A549 (cell line): ENCODE results near the gene NELFB. TPM values are rescaled to one million over a fixed set of nuclear protein-coding genes. Genes with fewer than 3 reads are reported as not detected.

ENCODE experiments used
- ATAC-seq, 2 experiments: fragments of 200-7000 bp in 1 of 2; fragments of >200 bp in 1 of 2; cut with Nextera tagmentation in 1 of 2; cut with Tn5 transposase in 1 of 2; 3 replicates each; pipeline versions ENCODE4 v1.8.0 to v1.9.1; 2018 to 2020; ENCODE audit warnings: mild to moderate bottlenecking in 1 of 2, moderate library complexity in 1 of 2
- CTCF ChIA-PET: fragments of 300-600 bp; sonication (Branson Sonifier 250); formaldehyde crosslinking; extraction: SDS; loops from one replicate; lab custom pipeline; 2021; ENCODE audit warnings: antibody characterized with exemption, inconsistent platforms; lab: Yijun Ruan, JAX
- POLR2A ChIA-PET: fragments of 350-600 bp; formaldehyde crosslinking; extraction: SDS; loops from one replicate; lab custom pipeline; 2021; ENCODE audit warnings: antibody characterized with exemption, inconsistent platforms; lab: Yijun Ruan, JAX
- DNase-seq, 2 experiments: peaks; one replicate each; pipeline versions ENCODE4 v3.0.0 to v3.0.0-alpha.2; 2011 to 2016; ENCODE audit warnings: low read depth in 1 of 2, low spot score in 1 of 2
- FAIRE-seq: peaks from 2 replicates; lab custom pipeline; 2011; peaks lifted over from hg19 to GRCh38; lab: Jason Lieb, UNC
- H3K27ac ChIP-seq, 2 experiments: fragments of >200 bp; sonication (Bioruptor Twin); formaldehyde crosslinking; 3 replicates each; pipeline ENCODE4 v1.5.1; 2016 to 2017
- H3K4me1 ChIP-seq: fragments of >200 bp; sonication (Bioruptor Twin); formaldehyde crosslinking; 3 replicates; pipeline ENCODE4 v1.6.1; 2016
- H3K4me2 ChIP-seq: fragments of >200 bp; sonication (Bioruptor Twin); formaldehyde crosslinking; 3 replicates; pipeline ENCODE4 v1.6.1; 2016
- H3K4me3 ChIP-seq: fragments of >200 bp; sonication (Bioruptor Twin); formaldehyde crosslinking; 3 replicates; pipeline ENCODE4 v1.5.1; 2016
- H3K9me3 ChIP-seq: fragments of >200 bp; sonication (Bioruptor Twin); formaldehyde crosslinking; 3 replicates; pipeline ENCODE4 v1.6.1; 2016
- CBX8 ChIP-seq: fragments of 200-600 bp; sonication (generic); IDR thresholded peaks from 2 replicates; pipeline ENCODE4 v1.6.1; 2016
- CHD4 ChIP-seq: fragments of 200-600 bp; sonication (generic); IDR thresholded peaks from 2 replicates; pipeline ENCODE4 v1.6.1; 2016; ENCODE audit warnings: antibody characterized with exemption, mild to moderate bottlenecking, borderline replicate concordance
- FOSB ChIP-seq: fragments of 250-450 bp; sonication (Bioruptor Pico); IDR thresholded peaks from 2 replicates; pipeline ENCODE4 v1.5.0; 2020; ENCODE audit warnings: mild to moderate bottlenecking, moderate library complexity
- FOXS1 ChIP-seq: fragments of 250-450 bp; sonication (Bioruptor Pico); IDR thresholded peaks from 2 replicates; pipeline ENCODE4 v1.5.0; 2020; ENCODE audit warnings: mild to moderate bottlenecking, moderate library complexity
- HOXA7 ChIP-seq: fragments of 250-450 bp; sonication (Bioruptor Pico); IDR thresholded peaks from 2 replicates; pipeline ENCODE4 v1.5.0; 2020; ENCODE audit warnings: mild to moderate bottlenecking, moderate library complexity
- MAZ ChIP-seq: fragments of 150-350 bp; IDR thresholded peaks from 2 replicates; pipeline ENCODE4 v1.6.1; 2014; ENCODE audit warnings: antibody characterized with exemption, low read depth, low read length, borderline replicate concordance
- SMC3 ChIP-seq: fragments of >200 bp; sonication (Bioruptor Twin); formaldehyde crosslinking; IDR thresholded peaks from 3 replicates; pipeline ENCODE4 v1.6.1; 2018; ENCODE audit warnings: inconsistent platforms
- TP53 ChIP-seq: fragments of 250-450 bp; sonication (Bioruptor Pico); IDR thresholded peaks from 2 replicates; pipeline ENCODE4 v1.5.0; 2021; ENCODE audit warnings: mild to moderate bottlenecking, moderate library complexity
- WGBS: methylation state at CpG from one replicate; pipeline ENCODE4 v1.1.6; 2017; ENCODE audit errors: missing lambda C conversion rate; 5-methylcytosine and 5-hydroxymethylcytosine counted together
- polyA plus RNA-seq, 4 experiments: library from polyadenylated mRNA; depleted of rRNA in 3 of 4; stranded (reverse); fragments of >200 nt; fragmentation: RNase III in 1 of 4; extraction: RNeasy Plus Mini Kit Qiagen cat#74134 plus additional on column Dnase treatment in 1 of 4; gene quantifications; 2 replicates in 3 of 4; 3 replicates in 1 of 4; pipeline ENCODE4 v1.2.3, GENCODE V29; 2011 to 2017
- TF ChIP-seq, protein P1 (sequence below): fragments of >200 bp; sonication (Bioruptor Twin); formaldehyde crosslinking; IDR thresholded peaks from 2 replicates; pipeline ENCODE4 v1.6.1; 2016
- TF ChIP-seq, protein P2 (sequence below): fragments of >200 bp; sonication (Bioruptor Twin); formaldehyde crosslinking; IDR thresholded peaks from 3 replicates; pipeline ENCODE4 v1.5.1; 2016
- TF ChIP-seq, protein P3 (sequence below): fragments of 250-450 bp; sonication (Bioruptor Pico); IDR thresholded peaks from 2 replicates; pipeline ENCODE4 v1.5.0; 2020; ENCODE audit warnings: low read depth, mild to moderate bottlenecking, moderate library complexity
- TF ChIP-seq, protein P4 (sequence below): fragments of >200 bp; sonication (Bioruptor Twin); formaldehyde crosslinking; IDR thresholded peaks from 3 replicates; pipeline ENCODE4 v1.6.1; 2016
- TF ChIP-seq, protein P5 (sequence below): IDR thresholded peaks from 2 replicates; pipeline ENCODE4 v1.6.1; 2012; ENCODE audit warnings: low read depth, borderline replicate concordance

The NELFB gene
- polyA plus RNA-seq, 2 of the 4 experiments (the other 2 are of a cell fraction) = 31.8 to 45.3 TPM

DNA sequence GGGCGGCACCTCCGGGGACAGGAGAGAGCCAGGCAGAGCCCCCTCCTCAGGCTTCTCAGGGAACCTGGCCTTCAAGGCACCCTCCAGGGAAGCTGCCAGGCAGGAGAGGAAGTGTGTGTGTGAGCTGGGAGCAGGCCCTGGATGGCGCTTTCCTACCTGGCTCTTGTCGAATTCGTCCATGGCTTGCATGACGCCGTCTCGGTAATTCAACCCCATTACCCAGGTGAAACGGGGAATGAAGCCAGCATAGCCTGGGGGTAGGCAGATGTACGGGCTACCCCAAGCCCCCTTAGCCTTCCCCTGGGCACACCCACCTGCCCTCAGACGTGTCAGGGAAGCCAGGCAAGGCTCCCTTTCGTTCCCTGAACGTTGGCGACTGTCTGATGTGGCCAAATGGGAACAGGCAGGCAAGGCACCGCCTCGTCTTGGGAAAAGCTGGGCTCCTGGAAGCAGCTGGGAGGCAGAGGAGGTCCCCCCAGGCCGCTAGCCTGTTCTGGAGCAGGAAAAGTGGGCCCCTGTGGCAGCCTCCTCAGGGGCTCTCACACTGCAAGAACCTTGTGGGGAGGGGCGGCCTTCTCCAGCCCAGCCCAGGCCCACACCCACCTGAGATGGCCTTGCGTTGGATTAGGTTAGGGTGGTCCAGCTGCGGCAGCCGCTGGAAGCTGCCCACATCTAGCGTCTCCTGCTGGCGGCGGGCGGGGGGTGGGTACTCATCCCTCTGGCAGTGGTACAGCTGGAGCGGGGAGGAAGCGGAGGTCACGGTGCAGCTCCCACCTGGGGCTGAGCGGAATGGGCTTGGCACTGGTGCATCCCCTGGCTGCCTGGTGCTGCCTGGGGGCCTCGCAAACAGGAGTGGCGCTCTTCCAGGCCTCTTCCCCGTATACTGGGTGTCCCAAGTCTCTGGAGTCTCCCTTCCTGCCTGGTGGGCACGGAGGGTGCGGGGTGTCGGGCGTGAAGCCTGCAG, 10.4 kb upstream of the NELFB start:
- ChIA-PET POLR2A (interaction anchor here (1.0 to 1.1 kb wide), 2 partner anchors 8 to 12 kb away, joined by 3 read pairs; no protein-coding TSS in a partner anchor), CTCF (interaction anchor here (1.3 to 13.1 kb wide), 3 partner anchors 8 to 177 kb away, joined by 3 to 236 read pairs (median 5); partner anchors contain the start of gene NELFB)
- DNase-seq = no peak
- H3K27ac ChIP-seq = no peak overlapping the region
- no peak overlapping the region for H3K4me3 ChIP-seq
- H3K9me3 ChIP-seq = no peaks in the 10 kb centered on the region
- TF ChIP-seq, protein P1, sequence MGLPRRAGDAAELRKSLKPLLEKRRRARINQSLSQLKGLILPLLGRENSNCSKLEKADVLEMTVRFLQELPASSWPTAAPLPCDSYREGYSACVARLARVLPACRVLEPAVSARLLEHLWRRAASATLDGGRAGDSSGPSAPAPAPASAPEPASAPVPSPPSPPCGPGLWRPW = no peak
- TF ChIP-seq FOSB (peak; percentile 66; the same call in 1 of the 2 replicates), CBX8 (no peak)
- 93% methylated on average over 20 of the region's 36 CpGs for WGBS
- H3K4me2 ChIP-seq = no peak overlapping the region
- FAIRE-seq = no peak
- no peak; a peak in 1 of 6 replicates for ATAC-seq
- peaks cover 19% of the 10 kb centered on the region for H3K4me1 ChIP-seq

DNA sequence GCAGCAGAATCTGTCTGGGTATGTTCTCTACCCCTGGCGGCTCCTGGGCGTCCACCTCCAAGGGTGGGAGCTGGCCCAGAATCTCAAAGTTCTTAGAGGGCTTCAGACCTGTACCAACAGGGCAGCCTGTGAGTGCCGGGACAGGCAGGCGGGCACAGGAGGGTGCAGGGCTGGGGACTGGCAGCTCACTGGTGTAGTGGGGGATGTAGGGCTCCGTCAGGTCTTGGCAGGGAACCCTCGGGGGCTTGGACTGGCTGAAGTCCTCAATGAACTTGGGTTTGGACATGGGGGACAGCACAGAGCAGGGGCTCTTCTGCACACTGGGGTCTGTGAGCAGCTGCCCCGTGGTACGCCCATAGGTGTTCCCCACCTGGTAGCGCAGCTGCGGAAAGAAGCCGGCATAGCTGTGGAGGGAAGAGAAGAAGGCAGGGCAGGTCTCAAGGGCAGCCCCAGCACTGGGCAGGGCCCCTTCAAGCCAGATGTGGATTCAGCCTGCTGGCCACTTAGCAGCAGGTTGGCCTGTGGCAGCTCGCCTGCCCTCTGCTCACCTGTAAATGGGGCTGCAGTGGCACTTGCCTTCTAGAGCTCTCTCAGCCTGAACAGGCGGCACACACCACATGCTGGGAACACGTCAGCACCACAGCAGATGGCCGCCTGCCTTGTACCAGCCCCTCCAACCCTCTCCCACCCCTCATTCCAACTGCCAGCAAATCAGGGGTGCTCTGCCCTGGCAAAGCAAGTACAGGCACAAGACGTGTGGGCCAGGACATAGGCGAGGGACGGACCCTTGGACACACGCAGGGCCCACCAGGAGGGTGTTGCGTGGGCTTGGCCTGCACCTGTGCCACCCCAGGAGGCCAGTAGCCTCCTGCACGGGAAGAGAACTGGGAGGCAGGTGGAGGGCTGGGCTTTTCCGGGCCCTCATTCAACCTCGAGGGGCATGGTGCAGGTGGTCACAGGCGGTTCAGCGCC, 9.4 kb upstream of the NELFB start:
- TF ChIP-seq, protein P2, sequence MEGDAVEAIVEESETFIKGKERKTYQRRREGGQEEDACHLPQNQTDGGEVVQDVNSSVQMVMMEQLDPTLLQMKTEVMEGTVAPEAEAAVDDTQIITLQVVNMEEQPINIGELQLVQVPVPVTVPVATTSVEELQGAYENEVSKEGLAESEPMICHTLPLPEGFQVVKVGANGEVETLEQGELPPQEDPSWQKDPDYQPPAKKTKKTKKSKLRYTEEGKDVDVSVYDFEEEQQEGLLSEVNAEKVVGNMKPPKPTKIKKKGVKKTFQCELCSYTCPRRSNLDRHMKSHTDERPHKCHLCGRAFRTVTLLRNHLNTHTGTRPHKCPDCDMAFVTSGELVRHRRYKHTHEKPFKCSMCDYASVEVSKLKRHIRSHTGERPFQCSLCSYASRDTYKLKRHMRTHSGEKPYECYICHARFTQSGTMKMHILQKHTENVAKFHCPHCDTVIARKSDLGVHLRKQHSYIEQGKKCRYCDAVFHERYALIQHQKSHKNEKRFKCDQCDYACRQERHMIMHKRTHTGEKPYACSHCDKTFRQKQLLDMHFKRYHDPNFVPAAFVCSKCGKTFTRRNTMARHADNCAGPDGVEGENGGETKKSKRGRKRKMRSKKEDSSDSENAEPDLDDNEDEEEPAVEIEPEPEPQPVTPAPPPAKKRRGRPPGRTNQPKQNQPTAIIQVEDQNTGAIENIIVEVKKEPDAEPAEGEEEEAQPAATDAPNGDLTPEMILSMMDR = no peak
- TF ChIP-seq, protein P3, sequence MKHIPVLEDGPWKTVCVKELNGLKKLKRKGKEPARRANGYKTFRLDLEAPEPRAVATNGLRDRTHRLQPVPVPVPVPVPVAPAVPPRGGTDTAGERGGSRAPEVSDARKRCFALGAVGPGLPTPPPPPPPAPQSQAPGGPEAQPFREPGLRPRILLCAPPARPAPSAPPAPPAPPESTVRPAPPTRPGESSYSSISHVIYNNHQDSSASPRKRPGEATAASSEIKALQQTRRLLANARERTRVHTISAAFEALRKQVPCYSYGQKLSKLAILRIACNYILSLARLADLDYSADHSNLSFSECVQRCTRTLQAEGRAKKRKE (CRISPR knock-in tag) = no peak
- TF ChIP-seq, protein P4, sequence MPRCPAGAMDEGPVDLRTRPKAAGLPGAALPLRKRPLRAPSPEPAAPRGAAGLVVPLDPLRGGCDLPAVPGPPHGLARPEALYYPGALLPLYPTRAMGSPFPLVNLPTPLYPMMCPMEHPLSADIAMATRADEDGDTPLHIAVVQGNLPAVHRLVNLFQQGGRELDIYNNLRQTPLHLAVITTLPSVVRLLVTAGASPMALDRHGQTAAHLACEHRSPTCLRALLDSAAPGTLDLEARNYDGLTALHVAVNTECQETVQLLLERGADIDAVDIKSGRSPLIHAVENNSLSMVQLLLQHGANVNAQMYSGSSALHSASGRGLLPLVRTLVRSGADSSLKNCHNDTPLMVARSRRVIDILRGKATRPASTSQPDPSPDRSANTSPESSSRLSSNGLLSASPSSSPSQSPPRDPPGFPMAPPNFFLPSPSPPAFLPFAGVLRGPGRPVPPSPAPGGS = no peak
- no peak for TF ChIP-seq SMC3
- no peak for TF ChIP-seq FOXS1 (CRISPR knock-in tag)
- 86% methylated on average over 23 of the region's 25 CpGs for WGBS
- Histone ChIP-seq H3K27ac (no peak overlapping the region), H3K4me2 (no peak overlapping the region), H3K4me3 (no peak overlapping the region), H3K4me1 (peaks cover 19% of the 10 kb centered on the region), H3K9me3 (no peaks in the 10 kb centered on the region)
- no peak for DNase-seq
- ATAC-seq = peak in 1 of 2 experiments; percentile 3; a peak in 3 of 6 replicates
- POLR2A ChIA-PET = interaction anchor here (1.0 kb wide), 1 partner anchor 11 kb away, joined by 3 read pairs; no protein-coding TSS in a partner anchor
- CTCF ChIA-PET = interaction anchor here (1.7 to 13.1 kb wide), 3 partner anchors 9 to 16 kb away, joined by 5 to 236 read pairs (median 13); partner anchors contain the start of gene NELFB
- no peak for FAIRE-seq

DNA sequence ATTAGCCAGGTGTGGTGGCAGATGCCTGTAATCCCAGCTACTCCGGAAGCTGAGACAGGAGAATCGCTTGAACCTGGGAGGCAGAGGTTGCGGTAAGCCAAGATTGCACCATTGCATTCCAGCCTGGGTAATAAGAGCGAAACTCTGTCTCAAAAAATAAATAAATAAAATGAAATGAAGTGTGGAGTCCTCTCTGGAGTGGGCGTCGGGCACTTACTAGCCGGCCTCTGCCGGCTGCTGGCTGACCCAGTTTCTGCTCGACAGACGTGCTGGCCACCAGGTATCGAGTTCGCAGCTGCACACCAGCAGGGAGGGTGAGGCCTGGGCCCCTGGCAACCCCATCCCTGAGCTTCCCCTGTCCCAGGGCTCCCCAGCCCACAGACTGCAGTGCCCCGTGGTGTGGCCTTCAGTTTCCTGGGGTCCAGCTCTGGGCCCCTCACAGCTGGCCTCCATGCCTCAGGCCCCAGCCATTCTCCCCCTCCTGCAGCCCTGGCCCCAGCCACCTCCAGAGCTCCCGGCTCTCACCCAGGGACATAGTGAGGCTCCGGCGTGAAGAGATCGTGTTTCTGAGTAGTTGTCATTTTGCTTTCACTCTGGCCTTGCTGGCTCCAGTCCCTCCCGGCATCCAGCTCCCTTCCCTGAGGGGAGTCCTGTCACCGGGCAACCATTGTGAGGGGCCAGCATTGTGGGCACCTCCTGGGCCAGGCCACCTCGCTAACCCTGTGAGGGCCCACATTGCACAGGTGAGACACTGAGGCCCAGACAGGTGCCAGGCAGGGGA, 7.8 kb upstream of the NELFB start:
- Histone ChIP-seq H3K4me1 (peaks cover 19% of the 10 kb centered on the region), H3K27ac (no peak overlapping the region), H3K4me2 (no peak overlapping the region), H3K9me3 (no peaks in the 10 kb centered on the region), H3K4me3 (no peak overlapping the region)
- 80% methylated on average over 19 of the region's 20 CpGs for WGBS
- TF ChIP-seq MAZ = no peak
- TF ChIP-seq FOXS1 (CRISPR knock-in tag) = no peak
- no peak for TF ChIP-seq TP53 (CRISPR knock-in tag)
- TF ChIP-seq, protein P5, sequence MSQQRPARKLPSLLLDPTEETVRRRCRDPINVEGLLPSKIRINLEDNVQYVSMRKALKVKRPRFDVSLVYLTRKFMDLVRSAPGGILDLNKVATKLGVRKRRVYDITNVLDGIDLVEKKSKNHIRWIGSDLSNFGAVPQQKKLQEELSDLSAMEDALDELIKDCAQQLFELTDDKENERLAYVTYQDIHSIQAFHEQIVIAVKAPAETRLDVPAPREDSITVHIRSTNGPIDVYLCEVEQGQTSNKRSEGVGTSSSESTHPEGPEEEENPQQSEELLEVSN = no peak
- TF ChIP-seq FOSB = no peak
- no peak for TF ChIP-seq HOXA7 (CRISPR knock-in tag)
- no peak for TF ChIP-seq CHD4
- CTCF ChIA-PET = interaction anchor here (0.6 to 13.1 kb wide), 7 partner anchors 10 to 470 kb away, joined by 3 to 236 read pairs (median 3); partner anchors contain the start of gene NELFB
- no peak for FAIRE-seq
- POLR2A ChIA-PET = no interaction called here
- ATAC-seq = no peak
- no peak for DNase-seq
